ENCODE data around the gene PXDN. TPM values are rescaled to one million over a fixed set of nuclear protein-coding genes. Genes with fewer than 3 reads are reported as not detected.

The PXDN gene
- total RNA-seq, 6 experiments from 2014 or later: 283 to 403 (median 323) TPM

GRCh38 chr2:1595274-1595673 lies 149.0 kb downstream of the PXDN start:
- H3K9me3 Mint-ChIP-seq: no peaks in the 10 kb centered on the region; the same call in 1 of the 2 replicates
- TF ChIP-seq CTCF (IDR thresholded peaks at IDR 0.05): no peak
- H3K4me1 Mint-ChIP-seq (ENCODE audit: low read depth): peaks cover 12% of the 10 kb centered on the region
- H3K27me3 Mint-ChIP-seq (ENCODE audit: insufficient read depth): peaks cover 10% of the 10 kb centered on the region
- peaks cover 3% of the 10 kb centered on the region; the same call in 1 of the 2 replicates for H3K36me3 Mint-ChIP-seq (ENCODE audit: low read depth)
- no peak overlapping the region for H3K27ac Mint-ChIP-seq
- H3K4me3 Mint-ChIP-seq: no peak overlapping the region
- no peak for DNase-seq

DNA sequence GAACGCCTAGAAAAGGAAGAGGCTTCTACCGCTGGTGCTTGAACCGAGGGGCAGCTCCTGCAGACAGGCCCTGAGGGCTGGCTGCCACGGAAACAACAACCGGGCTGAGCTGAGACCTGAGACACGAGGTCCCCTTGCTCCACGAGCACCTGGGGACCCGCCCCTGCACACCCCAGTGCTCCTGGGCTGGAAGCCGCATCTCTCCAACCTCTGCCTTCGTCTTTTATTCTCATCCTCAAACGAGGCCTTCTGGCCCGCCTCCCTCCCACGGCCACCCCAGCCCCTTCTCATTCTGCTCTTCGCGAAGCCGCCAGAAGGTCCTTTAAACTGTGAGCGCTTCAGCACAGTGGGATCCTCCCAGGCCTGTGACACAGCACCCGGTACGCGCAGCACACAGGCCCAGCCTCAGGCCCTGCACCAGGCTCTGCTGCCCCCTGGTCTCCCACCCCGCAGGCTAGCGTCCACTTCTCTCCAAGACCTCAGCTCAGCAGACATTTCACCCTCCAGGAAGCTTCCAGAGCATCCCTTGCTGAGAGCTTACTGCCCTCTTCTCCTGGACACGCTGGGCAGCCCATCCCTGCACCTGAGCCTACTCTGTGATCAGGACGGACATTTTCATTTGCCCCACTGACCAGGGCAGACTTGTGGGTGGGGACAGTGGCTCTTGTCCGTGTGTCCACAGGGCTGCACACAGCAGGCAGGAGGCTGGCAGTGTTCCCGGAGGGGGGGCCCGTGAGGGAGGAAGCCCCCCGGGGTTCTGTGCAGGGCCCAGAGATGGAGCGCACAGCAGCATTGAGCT lies 149.7 kb downstream of the PXDN start:
- Mint-ChIP-seq H3K4me3 (no peak overlapping the region; the same call in 1 of the 2 replicates), H3K27ac (peak overlapping the region; percentile 59; the same call in 1 of the 2 replicates), H3K4me1 (ENCODE audit: low read depth) (peaks cover 5% of the 10 kb centered on the region), H3K27me3 (ENCODE audit: insufficient read depth) (peaks cover 17% of the 10 kb centered on the region), H3K9me3 (no peaks in the 10 kb centered on the region; the same call in 1 of the 2 replicates), H3K36me3 (ENCODE audit: low read depth) (peaks cover 7% of the 10 kb centered on the region; the same call in 1 of the 2 replicates)
- no peak for DNase-seq
- TF ChIP-seq CTCF (IDR thresholded peaks at IDR 0.05): no peak

GRCh38 chr2:1594123-1594372 lies 150.3 kb downstream of the PXDN start:
- TF ChIP-seq CTCF (IDR thresholded peaks at IDR 0.05): no peak
- H3K27me3 Mint-ChIP-seq (ENCODE audit: insufficient read depth): peaks cover 17% of the 10 kb centered on the region
- H3K4me3 Mint-ChIP-seq: peak overlapping the region; percentile 38
- H3K36me3 Mint-ChIP-seq (ENCODE audit: low read depth): peaks cover 7% of the 10 kb centered on the region; the same call in 1 of the 2 replicates
- H3K9me3 Mint-ChIP-seq: no peaks in the 10 kb centered on the region; the same call in 1 of the 2 replicates
- peaks cover under 1% of the 10 kb centered on the region; the same call in 1 of the 2 replicates for H3K4me1 Mint-ChIP-seq (ENCODE audit: low read depth)
- H3K27ac Mint-ChIP-seq: peak overlapping the region; percentile 59
- no peak for DNase-seq

DNA sequence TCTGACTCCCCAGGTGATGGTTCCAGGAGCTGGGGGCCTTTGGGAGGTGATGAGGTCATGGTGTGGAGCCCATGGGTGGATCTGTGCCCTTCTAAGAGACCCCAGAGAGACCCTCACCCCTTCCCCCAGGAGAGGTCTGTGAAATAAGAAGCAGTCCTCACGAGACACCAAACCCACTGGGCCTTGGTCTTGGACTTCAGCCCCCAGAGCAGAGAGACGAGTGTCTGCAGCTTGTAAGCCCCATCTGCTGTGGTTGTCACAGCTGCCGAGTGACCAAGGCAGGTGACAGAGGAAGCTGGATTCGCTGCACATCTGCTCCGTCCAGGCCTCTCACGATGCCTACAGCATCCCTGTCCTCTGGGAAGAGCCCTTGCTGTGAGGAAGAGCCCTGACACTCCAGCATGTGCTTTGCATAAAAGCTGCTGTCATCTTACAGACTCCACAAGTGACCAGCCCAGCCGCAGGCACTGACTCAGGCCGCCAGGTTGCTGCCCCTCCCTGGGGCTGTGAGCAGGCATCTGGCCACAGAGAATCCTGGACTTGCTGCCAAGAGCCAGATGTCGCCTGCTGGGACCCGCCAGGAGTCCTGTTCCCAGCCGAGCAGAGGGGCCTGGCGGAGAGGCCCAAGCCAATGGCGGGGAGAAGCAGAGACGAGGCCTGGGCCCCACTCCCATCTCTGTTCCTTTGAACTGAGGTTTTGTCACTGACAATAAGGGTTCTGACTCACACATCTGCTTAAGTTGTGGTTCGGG lies 150.8 kb downstream of the PXDN start:
- no peak for TF ChIP-seq CTCF (IDR thresholded peaks at IDR 0.05)
- no peaks in the 10 kb centered on the region; the same call in 1 of the 2 replicates for H3K9me3 Mint-ChIP-seq
- H3K27me3 Mint-ChIP-seq (ENCODE audit: insufficient read depth): peaks cover 17% of the 10 kb centered on the region
- H3K27ac Mint-ChIP-seq: peak overlapping the region; percentile 59
- peak; percentile 85 for DNase-seq
- H3K4me1 Mint-ChIP-seq (ENCODE audit: low read depth): no peaks in the 10 kb centered on the region
- peaks cover 7% of the 10 kb centered on the region; the same call in 1 of the 2 replicates for H3K36me3 Mint-ChIP-seq (ENCODE audit: low read depth)
- peak overlapping the region; percentile 38; the same call in 1 of the 2 replicates for H3K4me3 Mint-ChIP-seq

- H3K4me3 Mint-ChIP-seq: no peak overlapping the region
- no peak overlapping the region for H3K27ac Mint-ChIP-seq
- peaks cover 15% of the 10 kb centered on the region for H3K27me3 Mint-ChIP-seq (ENCODE audit: insufficient read depth)
- peaks cover 7% of the 10 kb centered on the region; the same call in 1 of the 2 replicates for H3K36me3 Mint-ChIP-seq (ENCODE audit: low read depth)
- H3K9me3 Mint-ChIP-seq: no peaks in the 10 kb centered on the region; the same call in 1 of the 2 replicates
- peak; percentile 50 for TF ChIP-seq CTCF (IDR thresholded peaks at IDR 0.05)
- DNase-seq: no peak
- H3K4me1 Mint-ChIP-seq (ENCODE audit: low read depth): no peaks in the 10 kb centered on the region
These were observed 152.1 kb downstream of the PXDN start for GRCh38 chr2:1591978-1592907.

Measured in HFFc6 (cell line).